RCC 7860 (cell line): ENCODE data around the gene RBP4.

Experiments used
- DNase-seq: peaks from one replicate; pipeline ENCODE4 v3.0.0-alpha.2; 2015; ENCODE audit warnings: low spot score
- FAIRE-seq: peaks from 2 replicates; lab custom pipeline; 2012; peaks lifted over from hg19 to GRCh38; lab: Jason Lieb, UNC

Gene RBP4

GRCh38 chr10:93601146-93601773, at the start of gene RBP4:
RBP4 (minus strand) TSS chr10:93601235; CDS start chr10:93601028, 207 bp downstream.
- FAIRE-seq, result no peak

GRCh38 chr10:93639791-93640190, 38.8 kb upstream of the RBP4 start:
- FAIRE-seq (no peak), DNase-seq (no peak)

More at GRCh38 chr10:93601146-93601773, at the start of gene RBP4:
- DNase-seq, result no peak

GRCh38 chr10:93630625-93631557, 29.9 kb upstream of the RBP4 start:
- no peak for FAIRE-seq
- no peak for DNase-seq

- no peak for DNase-seq
- FAIRE-seq, result no peak
Measured at GRCh38 chr10:93629647-93630305, 28.7 kb upstream of the RBP4 start.

- no peak for FAIRE-seq
- DNase-seq, result no peak
Measured at GRCh38 chr10:93628858-93629257, 27.8 kb upstream of the RBP4 start.

GRCh38 chr10:93622942-93623341, 21.9 kb upstream of the RBP4 start:
- DNase-seq (no peak), FAIRE-seq (no peak)

- FAIRE-seq, result no peak
- no peak for DNase-seq
Measured at GRCh38 chr10:93620925-93621324, 19.9 kb upstream of the RBP4 start.

GRCh38 chr10:93615576-93616235, 14.7 kb upstream of the RBP4 start:
- DNase-seq, result no peak
- FAIRE-seq, result no peak

GRCh38 chr10:93614101-93614825, 13.2 kb upstream of the RBP4 start:
- FAIRE-seq (no peak), DNase-seq (no peak)

- DNase-seq (no peak), FAIRE-seq (no peak)
Measured at GRCh38 chr10:93613126-93613525, 12.1 kb upstream of the RBP4 start.

- no peak for DNase-seq
- FAIRE-seq, result no peak
Measured at GRCh38 chr10:93612311-93612710, 11.3 kb upstream of the RBP4 start, which contains the start of gene PDE6C. PDE6C (plus strand) TSS chr10:93612537; CDS start chr10:93612726, 189 bp downstream.

- FAIRE-seq (no peak), DNase-seq (no peak)
Measured at GRCh38 chr10:93608421-93608820, 7.4 kb upstream of the RBP4 start.

GRCh38 chr10:93604146-93604545, 3.1 kb upstream of the RBP4 start:
- no peak for FAIRE-seq
- no peak for DNase-seq

- no peak for DNase-seq
- no peak for FAIRE-seq
Measured at GRCh38 chr10:93603023-93603422, 2.0 kb upstream of the RBP4 start.

GRCh38 chr10:93601774-93602162, 733 bp upstream of the RBP4 start:
- FAIRE-seq (no peak), DNase-seq (no peak)

GRCh38 chr10:93600446-93601145, 439 bp downstream of the RBP4 start:
- DNase-seq, result no peak
- FAIRE-seq, result no peak

GRCh38 chr10:93599778-93600177, 1.3 kb downstream of the RBP4 start:
- no peak for FAIRE-seq

GRCh38 chr10:93599335-93599734, 1.7 kb downstream of the RBP4 start:
- FAIRE-seq, result no peak
- no peak for DNase-seq

More at GRCh38 chr10:93599778-93600177, 1.3 kb downstream of the RBP4 start:
- no peak for DNase-seq

- DNase-seq, result no peak
Measured at GRCh38 chr10:93598157-93598556, 2.9 kb downstream of the RBP4 start.

More at GRCh38 chr10:93598157-93598556, 2.9 kb downstream of the RBP4 start:
- FAIRE-seq, result no peak
